ENCODE results near the gene COPS2.

DNA sequence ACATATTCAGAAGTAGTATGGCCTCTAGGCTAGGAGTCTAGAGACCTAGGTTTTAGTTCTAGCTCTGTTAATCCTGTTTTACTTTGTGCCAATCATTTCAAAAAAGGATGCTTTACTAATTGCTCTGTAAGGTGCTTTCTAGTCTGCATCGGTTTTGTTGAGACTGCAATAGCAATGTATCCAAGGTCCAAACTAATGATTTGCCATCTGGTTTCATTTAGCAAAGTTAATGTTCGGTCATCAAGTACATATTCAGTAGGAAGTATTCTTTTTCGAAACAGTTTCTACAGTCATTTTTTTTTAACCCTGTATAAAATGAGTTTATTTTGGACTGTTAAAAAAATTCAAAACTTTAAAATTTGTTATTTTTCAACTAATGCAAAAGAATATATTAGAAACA is 12.6 kb upstream of the COPS2 start:
- TF ChIP-seq, protein P1, sequence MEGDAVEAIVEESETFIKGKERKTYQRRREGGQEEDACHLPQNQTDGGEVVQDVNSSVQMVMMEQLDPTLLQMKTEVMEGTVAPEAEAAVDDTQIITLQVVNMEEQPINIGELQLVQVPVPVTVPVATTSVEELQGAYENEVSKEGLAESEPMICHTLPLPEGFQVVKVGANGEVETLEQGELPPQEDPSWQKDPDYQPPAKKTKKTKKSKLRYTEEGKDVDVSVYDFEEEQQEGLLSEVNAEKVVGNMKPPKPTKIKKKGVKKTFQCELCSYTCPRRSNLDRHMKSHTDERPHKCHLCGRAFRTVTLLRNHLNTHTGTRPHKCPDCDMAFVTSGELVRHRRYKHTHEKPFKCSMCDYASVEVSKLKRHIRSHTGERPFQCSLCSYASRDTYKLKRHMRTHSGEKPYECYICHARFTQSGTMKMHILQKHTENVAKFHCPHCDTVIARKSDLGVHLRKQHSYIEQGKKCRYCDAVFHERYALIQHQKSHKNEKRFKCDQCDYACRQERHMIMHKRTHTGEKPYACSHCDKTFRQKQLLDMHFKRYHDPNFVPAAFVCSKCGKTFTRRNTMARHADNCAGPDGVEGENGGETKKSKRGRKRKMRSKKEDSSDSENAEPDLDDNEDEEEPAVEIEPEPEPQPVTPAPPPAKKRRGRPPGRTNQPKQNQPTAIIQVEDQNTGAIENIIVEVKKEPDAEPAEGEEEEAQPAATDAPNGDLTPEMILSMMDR (IDR thresholded peaks at IDR 0.05): no peak
- no peak for TF ChIP-seq POLR2A (IDR thresholded peaks at IDR 0.05)
